Globus pallidus (tissue), 1 donor: ENCODE results near the gene CROCC2.

Source experiments
- DNase-seq: peaks from one replicate; pipeline ENCODE4 v3.0.0-alpha.2; 2015; ENCODE audit warnings: low spot score

Gene CROCC2

DNA sequence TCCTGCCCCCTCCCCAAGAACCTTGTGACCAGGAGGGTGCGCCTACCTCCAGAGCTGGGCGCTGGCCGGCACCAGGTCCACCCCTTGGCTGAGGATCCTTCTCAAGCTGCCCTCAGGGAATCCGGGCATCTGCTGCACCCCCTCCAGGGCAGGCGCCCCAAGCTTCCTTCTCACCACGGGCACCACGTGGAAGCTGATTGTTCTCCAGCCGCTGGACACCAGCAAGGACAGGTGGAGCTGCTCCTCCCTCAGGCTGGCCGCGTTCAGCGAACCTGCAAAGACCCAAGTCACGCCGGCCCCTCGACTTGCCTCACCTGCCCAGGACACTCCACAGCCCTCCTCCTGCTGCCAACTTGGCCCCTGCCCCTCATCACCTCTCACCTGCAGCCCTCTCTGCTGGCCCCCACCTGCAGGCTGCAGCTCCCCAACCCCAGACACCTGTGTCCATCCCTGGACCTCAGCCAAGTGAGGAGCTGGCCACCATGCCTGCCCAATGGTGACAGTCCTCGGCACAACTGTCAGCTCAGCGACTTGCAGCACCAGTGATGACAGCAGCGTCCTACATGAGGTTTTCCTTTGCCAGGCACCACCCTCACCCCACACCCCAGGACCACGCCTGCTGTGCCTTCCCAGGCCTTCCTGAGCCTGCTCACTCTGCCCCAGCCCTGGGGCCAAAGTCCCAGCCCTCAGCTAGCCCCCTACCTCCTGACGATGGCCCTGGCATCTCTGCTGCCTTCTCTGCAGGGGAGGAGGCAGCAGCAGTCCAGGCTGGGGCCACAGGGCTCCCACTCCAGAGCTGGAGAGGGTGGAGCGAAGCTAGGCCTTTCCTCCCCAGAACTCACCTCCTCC, 14.4 kb upstream of the CROCC2 start:
- DNase-seq, result no peak

DNA sequence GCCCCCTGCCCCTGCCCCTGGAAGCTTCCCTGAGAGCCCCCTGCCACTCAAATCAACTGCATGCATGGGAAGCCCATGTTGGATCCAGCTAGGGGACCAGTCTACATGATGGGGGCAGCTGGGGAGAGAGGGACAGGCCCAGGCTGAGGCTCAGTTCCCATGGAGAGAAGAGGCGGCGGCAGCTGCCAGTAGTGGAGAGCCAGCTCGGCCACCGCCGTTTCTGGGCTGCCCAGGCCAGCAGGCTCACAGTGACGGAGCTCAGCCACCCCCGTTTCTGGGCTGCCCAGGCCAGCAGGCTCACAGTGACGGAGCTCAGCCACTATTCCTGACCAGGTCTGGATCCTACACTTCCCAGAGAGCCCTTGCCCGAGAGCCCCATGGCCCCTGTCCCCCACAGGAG, 13.8 kb upstream of the CROCC2 start:
- DNase-seq, result no peak

DNA sequence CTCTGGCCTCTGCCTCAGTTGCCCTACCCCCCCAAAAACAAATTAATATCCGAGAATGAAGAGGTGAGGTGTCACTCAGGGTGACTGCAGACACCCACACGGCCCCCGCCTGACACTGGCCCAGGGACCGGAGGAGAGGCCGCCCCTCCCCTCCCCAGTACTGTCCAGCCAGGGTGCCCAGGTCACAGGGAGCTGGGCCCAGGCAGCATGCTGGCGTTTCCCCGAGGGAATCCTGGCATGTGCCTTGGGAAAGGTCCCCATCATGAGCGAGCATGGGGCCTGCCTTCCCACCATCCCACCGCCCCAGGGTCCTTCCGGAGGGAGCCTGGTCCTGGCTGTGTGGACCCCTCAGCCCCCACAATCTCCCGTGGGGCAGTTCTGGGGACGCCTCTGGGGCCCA, 13.2 kb upstream of the CROCC2 start:
- DNase-seq, result no peak

DNA sequence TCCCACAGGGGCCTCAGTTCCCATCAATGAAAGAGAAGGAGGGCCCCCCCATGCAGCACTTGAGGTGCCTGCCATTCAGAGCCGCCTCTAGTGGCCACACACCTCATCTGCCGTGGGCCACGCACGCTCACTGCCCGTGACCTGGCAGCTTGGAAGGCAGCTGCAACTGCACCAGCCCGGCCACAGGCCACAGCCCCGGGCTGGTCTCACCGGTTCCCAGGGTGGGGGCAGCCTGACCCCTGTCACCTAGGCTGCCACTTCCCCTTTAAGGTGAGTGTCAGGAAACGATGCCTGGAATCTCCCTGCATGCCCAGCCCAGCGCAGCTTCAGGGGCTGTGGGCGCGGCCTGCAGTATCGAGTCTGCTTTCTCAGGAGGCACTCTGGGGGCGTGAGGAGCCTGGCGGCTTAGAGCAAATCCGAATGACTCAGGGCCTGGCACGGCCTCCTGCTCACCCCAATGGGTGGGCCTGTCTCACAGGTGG, 12.7 kb upstream of the CROCC2 start:
- DNase-seq, result no peak

DNA sequence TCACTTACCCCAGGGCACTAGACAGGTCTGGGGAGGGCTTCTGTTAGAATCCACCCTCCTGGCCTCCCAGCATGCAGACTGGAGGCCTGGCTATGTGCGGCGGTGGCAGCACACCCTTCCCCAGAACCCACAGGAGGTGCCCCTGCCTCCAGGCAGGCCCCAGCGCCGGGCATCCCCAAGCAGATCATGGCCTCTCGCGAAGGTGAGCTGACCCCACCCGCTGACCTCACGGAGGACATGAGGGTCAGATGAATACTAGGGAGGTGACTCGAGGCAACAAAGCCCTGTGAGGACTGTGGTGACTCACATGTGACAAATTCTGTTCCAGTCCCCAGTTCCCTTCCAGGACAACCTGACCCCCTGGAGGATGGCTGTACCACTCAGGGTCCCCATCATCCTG, 12.1 kb upstream of the CROCC2 start:
- DNase-seq, result no peak

DNA sequence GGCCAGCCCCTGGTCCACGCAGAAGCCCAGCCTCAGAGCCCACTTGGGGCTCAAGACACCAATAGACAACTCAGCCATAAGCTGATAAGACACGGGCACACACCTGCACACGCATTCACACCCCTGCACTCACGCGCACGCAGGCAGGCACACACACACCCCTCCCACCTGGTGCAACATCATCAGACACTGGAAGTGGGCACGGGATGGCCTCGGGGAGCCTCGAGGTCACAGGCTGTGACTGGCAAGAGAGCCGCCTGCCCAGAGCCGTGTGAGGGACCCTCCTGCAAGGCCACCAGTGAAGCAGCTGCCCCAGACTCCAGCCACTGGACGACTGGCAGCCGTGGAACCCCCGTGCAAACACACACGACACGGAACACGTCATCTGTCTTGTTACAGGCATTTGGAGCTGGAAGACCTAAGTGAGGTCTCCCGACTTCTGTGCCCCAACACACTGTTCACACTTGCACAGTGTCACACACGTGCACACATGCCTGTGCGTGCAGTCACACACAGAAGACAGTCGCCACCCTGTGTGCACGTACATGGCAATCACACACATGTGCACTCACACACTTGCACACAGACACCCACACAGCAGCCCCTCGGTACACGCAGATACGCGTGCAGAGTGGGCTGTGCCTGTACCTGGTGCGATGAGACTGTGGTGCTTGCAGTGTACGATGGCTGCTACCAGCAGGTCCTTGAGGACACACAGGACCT, 11.1 kb upstream of the CROCC2 start:
- DNase-seq, result no peak

DNA sequence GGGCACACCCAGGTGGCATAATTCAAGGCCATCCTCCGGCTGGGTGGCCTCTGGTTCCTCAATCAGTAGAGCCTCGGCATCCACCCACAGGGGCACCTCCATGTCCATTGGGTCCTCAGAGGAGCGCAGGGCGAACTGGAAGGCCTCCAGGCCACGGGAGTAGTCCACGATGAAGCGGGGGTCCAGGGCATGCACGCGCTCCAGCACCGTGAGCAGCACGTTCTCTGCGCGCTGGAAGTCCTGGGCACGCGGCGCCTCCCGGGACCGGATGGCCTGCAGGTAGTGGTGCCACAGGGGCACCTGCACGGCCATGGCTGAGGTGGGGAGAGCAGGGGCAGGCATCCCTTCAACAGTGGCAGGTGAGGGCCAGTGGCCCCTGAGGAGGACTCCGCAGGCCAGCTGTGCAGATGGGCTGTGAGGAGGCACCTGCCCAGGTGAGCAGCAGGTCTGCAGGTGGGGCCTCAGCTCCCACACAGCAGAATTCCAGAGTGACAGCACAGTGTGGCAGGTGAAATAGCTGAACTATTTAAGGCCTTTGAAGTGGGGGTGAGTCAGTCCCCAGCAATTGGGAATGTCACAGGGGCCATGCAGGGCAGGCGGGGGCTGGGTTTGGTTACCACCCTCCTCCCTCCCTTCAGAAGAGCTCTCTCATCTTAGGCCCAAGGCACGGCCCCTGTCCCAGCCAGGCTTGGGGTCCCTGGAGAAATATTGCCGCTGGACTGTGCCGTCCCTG, 10.3 kb upstream of the CROCC2 start, which contains the start of gene MAB21L4:
TSS of gene MAB21L4 (minus strand) at position 501 of the 733 bp plus-strand sequence. CDS start at position 342, 159 bp downstream.
- DNase-seq, result no peak

DNA sequence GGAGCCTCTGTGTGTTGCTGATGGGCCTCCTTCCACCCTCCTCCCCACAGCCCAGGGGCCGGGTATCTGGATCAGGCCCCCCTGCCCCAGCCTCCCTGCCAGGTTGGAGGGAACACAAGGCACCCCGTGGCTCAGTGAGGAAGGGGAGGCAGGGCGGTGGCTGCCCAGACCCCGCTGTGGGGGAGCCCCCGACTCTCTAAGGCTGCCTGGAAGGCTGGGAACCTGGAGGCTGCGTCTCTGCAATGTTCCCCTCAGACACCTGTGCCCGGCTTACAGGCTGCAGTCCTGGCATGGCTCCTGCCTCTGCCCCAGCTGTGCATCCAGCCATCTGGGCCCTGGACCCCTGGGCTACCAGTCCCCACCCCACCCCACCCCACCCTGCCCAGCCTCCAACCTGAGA, 9.7 kb upstream of the CROCC2 start:
- no peak for DNase-seq

DNA sequence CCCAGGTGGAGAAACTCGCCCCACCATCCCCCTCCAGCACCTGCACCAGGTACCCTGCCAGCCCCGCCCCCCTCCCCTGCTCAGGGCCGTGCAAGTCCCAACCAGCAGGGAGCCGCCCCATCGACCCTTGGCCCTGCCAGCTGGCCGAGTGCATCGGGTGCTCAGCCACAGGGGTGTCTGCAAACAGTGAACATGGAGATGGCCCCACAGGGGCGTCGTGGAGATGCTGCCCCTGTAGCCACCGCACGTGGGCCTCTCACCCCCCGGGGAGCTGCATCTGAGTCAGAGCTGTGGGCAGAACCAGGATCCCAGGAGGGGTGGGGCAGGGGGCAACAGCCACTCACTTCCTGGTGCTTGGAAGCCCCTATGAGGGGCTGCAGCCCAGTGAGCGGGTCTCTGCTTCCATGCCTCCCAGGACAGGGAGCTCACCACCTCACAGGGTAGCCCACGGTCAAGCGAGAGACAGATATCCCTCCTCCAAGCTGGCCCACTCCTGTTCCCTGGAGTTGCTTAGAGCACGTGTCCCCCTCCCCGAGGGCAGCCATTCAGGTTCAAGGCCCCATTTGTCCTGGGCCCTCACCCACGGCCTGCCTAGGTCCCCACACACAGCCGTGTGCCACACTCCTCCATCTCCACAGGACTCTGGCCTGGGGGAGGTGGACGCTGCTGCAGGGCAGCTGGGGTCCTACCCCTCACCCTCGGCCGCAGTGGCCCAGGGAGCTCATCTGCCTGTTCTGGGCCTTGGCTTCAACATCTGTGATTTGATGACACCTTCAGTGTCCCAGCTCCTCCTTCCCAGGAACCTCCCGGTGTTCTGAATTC, 9.1 kb upstream of the CROCC2 start:
- no peak for DNase-seq

DNA sequence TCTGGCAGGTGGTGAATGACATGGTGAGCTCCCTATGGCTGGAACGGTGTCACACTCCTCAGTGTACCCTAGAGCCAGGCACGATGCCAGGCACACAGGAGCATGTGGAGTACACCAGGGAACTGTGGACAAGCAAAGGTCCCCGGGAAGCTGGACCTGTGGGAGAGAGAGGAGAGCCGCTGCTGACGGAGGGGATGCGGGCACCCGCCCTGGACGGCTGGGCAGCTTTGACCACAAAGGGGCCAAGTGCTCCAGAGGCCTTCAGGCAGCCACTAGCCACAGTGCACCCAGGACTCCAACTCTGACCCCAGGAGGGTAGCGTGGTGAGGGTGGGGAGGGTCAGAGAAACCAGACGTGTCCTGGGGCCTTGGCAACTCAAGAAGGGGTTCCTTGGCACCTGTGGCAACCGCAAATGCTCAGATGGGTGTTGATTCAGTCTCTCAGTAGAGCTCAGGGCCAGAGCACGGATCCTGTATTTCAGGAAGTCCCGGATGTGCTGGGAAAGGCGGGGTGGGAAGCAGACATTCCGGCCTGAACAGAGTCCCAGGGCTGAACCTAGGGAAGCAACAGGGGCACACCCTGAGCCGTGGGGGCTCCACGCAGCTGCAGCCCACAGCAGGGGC, 7.9 kb upstream of the CROCC2 start:
- DNase-seq, result no peak

DNA sequence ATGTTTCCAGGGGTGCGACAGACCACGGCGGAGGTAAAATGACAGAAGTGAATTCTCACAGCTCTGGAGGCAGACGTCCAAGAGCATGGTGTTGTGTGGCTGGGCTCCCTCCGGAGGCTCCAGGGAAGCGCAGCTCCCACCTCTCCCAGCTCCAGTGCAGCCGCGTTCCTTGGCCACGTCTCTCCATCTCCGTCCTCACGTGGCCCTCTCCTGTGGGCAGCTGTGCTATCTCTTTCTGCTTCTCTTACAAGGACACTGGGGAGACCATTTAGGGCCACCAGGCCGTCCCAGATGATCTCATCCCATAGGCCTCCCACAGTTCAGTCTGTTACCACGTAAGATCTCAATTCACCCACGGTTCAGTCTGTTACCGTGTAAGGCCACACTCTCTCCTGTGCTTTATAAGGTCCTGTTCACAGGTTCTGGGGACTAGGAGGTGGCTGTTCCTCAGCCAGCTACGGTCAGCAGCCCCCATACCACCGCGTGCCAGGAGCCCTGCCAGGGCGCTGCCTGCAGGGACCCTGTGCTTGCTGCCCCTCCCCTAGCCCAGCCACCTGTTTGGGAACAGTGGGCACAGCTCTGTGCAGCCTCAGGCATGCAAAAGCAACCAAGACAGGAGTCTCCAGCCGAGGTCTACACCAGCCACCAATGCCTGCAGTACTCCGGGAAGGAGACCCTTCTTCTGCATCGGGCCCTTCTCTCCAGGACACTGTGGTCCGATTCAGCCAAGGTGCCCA, 7.2 kb upstream of the CROCC2 start:
- DNase-seq, result no peak

DNA sequence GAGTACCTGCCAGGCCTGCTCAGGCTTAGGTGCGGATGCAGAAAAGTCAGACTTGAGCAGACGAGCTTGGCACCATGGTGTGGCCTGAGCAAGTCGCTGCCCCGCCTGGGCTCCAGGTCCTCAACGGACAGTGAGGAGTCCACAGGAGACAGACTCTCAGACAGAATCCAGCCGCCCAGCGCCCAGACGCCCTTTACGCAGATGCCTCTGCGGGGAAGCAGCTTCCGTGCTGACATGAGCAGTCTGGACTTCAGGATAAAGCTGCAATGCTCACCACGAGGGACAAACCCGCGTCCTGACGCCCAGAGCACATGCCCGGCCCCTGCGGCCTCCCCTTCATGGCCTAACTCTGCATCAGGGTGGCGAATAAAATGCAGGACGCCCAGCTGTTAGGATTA, 6.7 kb upstream of the CROCC2 start:
- no peak for DNase-seq

DNA sequence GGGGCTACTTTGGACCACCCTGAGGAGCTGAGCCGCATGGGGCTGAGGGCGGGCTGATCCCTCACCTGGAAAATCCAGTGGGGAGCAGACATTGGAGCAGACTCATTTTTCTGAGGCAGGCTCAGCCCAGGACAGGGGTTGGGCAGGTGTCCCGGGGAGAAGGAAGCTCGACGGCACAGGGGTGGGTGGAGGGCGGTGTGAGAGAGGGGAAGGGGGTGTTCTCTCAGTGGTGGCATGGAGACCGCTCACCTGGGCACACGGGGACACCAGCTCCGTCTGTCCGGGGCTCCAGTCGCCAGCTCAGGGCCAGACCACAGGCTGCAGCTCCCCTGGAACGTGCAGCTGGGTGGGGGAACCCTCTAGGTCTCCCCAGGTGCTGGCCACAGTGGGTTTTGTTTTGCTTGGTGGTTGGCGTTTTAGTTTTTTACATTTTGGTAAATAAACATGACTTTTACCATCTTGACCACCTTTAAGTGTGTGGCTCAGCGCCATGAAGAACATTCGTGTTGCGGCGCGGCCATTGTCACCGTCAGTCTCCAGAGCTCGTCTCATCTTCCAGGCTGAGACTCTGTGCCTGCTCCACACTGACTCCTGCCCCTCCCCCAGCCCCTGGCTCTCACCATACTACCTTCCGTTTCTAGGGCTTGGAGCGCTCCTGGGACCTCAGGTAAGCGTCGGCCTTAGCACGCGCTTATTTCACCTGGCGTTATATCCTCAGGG, 5.8 kb upstream of the CROCC2 start:
- no peak for DNase-seq

DNA sequence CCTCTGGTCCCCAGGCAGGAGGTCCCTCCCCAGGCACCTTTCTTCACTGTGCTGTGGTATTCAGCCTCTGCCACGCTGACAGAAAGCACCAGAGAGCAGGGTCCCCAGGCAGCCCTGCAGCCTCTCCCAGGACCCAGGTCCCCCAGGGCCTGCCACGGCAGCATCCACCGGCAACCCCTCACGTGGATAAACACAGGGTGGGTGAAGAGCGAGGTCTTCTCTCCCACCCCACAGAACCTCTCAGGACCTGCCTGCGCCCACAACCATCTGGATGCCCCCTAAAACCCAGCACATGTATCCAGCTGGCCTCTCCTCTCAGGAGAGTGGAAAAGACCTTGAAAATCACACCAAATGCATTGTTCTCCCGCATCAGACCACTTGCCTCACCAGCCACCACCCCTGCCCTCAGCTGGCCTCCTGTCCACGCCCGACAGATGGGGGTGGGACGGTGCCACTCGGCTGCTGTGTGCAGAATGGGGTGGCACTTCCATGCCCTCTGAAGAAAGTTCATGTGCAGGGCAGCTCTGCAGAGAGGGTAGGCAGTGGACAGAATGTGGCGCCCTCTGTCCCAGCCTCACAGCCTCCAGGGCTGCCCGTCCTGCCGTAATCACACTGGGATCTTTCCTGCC, 4.0 kb upstream of the CROCC2 start:
- DNase-seq, result no peak

DNA sequence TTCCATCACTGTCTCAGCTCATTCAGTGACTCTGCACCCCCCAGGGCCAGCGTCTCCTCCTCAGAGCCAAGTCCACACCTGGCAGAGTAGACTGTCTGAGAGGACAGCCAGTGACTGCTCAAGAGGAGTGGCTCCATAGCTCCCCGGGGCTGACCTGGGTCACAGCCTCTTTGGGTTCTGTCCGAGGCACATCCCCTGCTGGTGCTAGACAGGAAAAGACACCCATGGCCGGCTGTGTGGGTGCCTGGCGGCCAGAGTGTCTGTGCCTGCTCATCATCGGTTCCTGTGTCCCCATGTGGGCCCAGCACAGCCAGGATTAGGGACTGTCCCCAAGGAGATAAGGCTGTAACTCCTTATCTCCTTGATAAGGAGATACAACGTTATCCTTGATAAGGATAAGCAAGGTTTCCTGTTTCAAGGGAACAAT, 3.5 kb upstream of the CROCC2 start:
- no peak for DNase-seq

DNA sequence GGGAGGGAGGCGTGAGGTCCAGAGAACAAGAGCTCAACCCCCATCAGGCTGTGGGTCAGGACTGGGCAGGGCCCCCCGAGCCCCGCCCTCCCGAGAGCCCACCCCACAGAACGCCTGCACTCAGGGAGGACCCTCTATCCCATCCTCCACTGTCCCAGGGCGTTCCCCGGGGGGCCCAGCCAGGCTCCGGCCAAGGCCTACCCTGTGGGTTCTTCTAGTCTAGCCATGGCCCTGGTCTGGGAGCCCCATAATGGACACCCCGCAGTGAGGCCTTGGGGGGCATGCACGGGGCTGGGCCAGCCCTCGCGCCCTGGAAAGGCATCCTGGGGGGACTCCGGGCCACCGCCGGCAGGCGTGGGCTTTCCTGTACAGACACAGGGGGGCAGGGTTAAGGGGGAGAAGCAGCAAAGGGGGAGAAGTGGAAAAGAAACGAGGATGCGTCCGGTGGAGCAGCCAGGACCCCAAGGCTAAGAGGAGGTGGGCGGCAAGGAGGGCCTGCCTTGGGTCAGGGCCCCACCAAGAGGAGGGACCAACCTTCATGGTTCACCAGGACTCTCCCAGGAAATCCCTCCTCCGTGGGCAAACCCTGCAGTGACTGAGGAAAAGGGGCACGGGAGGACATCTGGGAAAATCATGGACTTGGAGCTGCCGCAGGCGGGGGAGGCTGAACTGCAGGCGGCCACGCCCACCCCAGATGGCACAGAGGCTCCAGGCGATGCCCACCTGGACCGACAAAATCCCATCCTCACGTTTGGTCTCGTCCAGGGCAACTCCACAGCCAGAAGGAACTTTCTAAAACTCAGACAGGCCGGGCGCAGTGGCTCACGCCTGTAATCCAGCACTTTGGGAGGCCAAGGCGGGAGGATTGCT, 2.7 kb upstream of the CROCC2 start:
- DNase-seq, result no peak

DNA sequence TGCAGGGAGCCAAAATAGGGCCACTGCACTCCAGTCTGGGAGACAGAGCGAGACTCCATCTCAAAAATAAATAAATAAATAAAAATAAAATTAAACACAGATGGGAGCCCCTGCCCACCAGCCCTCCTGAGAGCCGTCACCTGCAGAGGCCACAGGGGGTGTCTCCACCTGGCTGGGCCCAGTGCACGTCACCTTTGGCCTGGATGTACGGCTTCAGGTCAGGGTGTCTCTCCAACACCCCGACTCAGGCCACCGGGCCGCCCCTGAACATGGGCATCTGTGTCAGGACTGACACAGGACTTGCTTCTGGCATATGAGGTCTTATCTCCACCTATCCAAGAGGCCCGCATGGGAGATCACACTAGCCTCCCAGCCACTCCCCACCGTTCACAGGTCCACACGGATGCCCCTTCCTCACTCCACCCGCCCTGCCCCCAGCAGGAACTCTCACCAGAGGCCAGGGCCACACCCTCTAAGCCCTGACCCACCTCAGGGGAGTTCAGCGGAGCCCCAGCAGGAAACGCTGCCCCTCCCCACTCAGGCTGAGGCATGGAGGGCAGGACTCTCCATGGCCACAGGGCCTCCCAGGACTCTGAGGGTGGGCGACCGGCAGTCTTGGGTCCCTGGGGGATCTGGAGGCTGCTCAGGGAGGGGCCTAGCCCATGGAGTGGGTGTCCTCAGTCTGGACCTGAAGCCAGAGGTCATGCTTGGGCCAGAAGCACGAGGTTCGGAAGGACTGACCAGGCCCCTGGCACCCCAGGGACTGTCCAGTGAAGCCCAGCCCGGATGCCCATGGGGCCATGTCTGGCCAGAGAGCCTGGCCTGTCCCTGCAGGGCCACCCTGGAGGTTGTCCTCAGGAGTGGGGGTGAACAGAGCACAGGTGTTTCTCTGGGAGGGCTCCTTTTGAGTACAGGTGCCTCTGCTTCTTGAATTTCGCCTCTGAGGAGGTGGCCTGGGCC, 1.6 kb upstream of the CROCC2 start:
- no peak for DNase-seq
